GM08714 (cell line): ENCODE measurements around the gene ATP10B.
"Not testable (repeated sequence)": the region's sequence is repeated elsewhere in the genome, so short reads cannot be mapped to it uniquely, and the experiment has no call there.

ENCODE experiments used
- H3K4me3 ChIP-seq: fragments of 200-500 bp; sonication (Bioruptor generic); 2 replicates; pipeline ENCODE4 v1.5.1; 2014; ENCODE audit warnings: mild to moderate bottlenecking, low read length, inconsistent platforms
- ZNF274 ChIP-seq: IDR thresholded peaks from 2 replicates; pipeline ENCODE4 v1.6.1; 2012; ENCODE audit warnings: mild to moderate bottlenecking, low read depth, low read length

The ATP10B gene

GRCh38 chr5:160843240-160843639 lies 8.8 kb downstream of the ATP10B start:
- no peak overlapping the region for H3K4me3 ChIP-seq
- no peak for TF ChIP-seq ZNF274

GRCh38 chr5:160837749-160838593 lies 14.0 kb downstream of the ATP10B start:
- no peak overlapping the region for H3K4me3 ChIP-seq
- no peak for TF ChIP-seq ZNF274

- H3K4me3 ChIP-seq = no peak overlapping the region
- TF ChIP-seq ZNF274 = no peak
Measured at GRCh38 chr5:160837211-160837610, 14.8 kb downstream of the ATP10B start.

- TF ChIP-seq ZNF274 = no peak
- no peak overlapping the region for H3K4me3 ChIP-seq
Measured at GRCh38 chr5:160835818-160836528, 16.0 kb downstream of the ATP10B start.

- H3K4me3 ChIP-seq = no peak overlapping the region
- TF ChIP-seq ZNF274 = no peak
Measured at GRCh38 chr5:160835376-160835775, 16.6 kb downstream of the ATP10B start.

GRCh38 chr5:160833806-160834205 lies 18.2 kb downstream of the ATP10B start:
- no peak for TF ChIP-seq ZNF274
- H3K4me3 ChIP-seq = no peak overlapping the region

- no peak for TF ChIP-seq ZNF274
Measured at GRCh38 chr5:160831801-160832200, 20.2 kb downstream of the ATP10B start.

GRCh38 chr5:160824301-160825001 lies 27.6 kb downstream of the ATP10B start:
- no peak overlapping the region for H3K4me3 ChIP-seq
- TF ChIP-seq ZNF274 = no peak

More at GRCh38 chr5:160831801-160832200, 20.2 kb downstream of the ATP10B start:
- no peak overlapping the region for H3K4me3 ChIP-seq

- H3K4me3 ChIP-seq = not testable (repeated sequence)
Measured at GRCh38 chr5:160812996-160813395, 39.0 kb downstream of the ATP10B start.

- no peak for TF ChIP-seq ZNF274
- H3K4me3 ChIP-seq = no peak overlapping the region
Measured at GRCh38 chr5:160805376-160805775, 46.6 kb downstream of the ATP10B start.

GRCh38 chr5:160802592-160802991 lies 49.4 kb downstream of the ATP10B start:
- no peak for TF ChIP-seq ZNF274
- H3K4me3 ChIP-seq = no peak overlapping the region

GRCh38 chr5:160800375-160801275 lies 51.4 kb downstream of the ATP10B start:
- TF ChIP-seq ZNF274 = no peak
- no peak overlapping the region for H3K4me3 ChIP-seq

- no peak overlapping the region for H3K4me3 ChIP-seq
- no peak for TF ChIP-seq ZNF274
Measured at GRCh38 chr5:160799184-160799583, 52.8 kb downstream of the ATP10B start.

GRCh38 chr5:160797020-160797419 lies 55.0 kb downstream of the ATP10B start:
- TF ChIP-seq ZNF274 = no peak
- H3K4me3 ChIP-seq = no peak overlapping the region

GRCh38 chr5:160793530-160793899 lies 58.5 kb downstream of the ATP10B start:
- H3K4me3 ChIP-seq = no peak overlapping the region
- no peak for TF ChIP-seq ZNF274
